Spleen (tissue), 7 donors: Measurements from ENCODE around the gene ITGAE.

Source experiments
- CTCF ChIP-seq, 11 experiments: fragments of 200-600 bp in 7 of 11; fragments of 450-650 bp in 4 of 11; sonication (generic) in 4 of 11; IDR thresholded peaks in 8 of 11; conservative IDR thresholded peaks in 3 of 11; 1 replicate in 7 of 11; 2 replicates in 4 of 11; pipeline versions ENCODE4 v1.4.0 to v1.8.0; 2016 to 2021; ENCODE audit warnings: antibody characterized with exemption in 11 of 11, inconsistent platforms in 4 of 11, mild to moderate bottlenecking in 1 of 11
- POLR2AphosphoS5 ChIP-seq, 3 donors: sonication (generic); formaldehyde crosslinking; IDR thresholded peaks; one replicate each; pipeline ENCODE4 v1.5.1; 2017; ENCODE audit warnings: antibody characterized with exemption in 3 of 3
- donor health status: DM: no; HTN: no; CAD: no; lungs with moderate emphysema.
- donor health status: DM: no; HTN: no; CAD: no.
- donor health status: DM: no; HTN: no; CAD: no.

GRCh38 chr17:3755335-3756030, 45.5 kb downstream of the ITGAE start:
- TF ChIP-seq CTCF (IDR thresholded peaks at IDR 0.05 in 8 of 11, conservative IDR thresholded peaks at IDR 0.05 in 3 of 11) (no peak), POLR2AphosphoS5 (IDR thresholded peaks at IDR 0.05) (no peak)
